Measurements from ENCODE around the gene ECE2.

GRCh38 chr3:184239221-184239620 lies 36.6 kb upstream of the ECE2 start:
- TF ChIP-seq CTCF (IDR thresholded peaks at IDR 0.05) (no peak), POLR2A (IDR thresholded peaks at IDR 0.05) (no peak)

Measured in thyroid gland (tissue), 4 donors.